Muscle layer of duodenum (tissue), 2 donors: Measurements from ENCODE around the gene KLF7.

Experiments
- H3K27ac ChIP-seq: one replicate; pipeline ENCODE4 v1.7.0; 2013; ENCODE audit warnings: mild to moderate bottlenecking, low read length
- H3K27me3 ChIP-seq: one replicate; pipeline ENCODE4 v1.7.0; 2013; ENCODE audit warnings: low read depth, mild to moderate bottlenecking, control low read depth, low read length
- H3K36me3 ChIP-seq, 2 donors: one replicate each; pipeline ENCODE4 v1.7.0; 2013; ENCODE audit warnings: low read length in 2 of 2, control low read depth in 1 of 2, mild to moderate bottlenecking in 1 of 2; ENCODE audit not compliant: insufficient read depth in 2 of 2, control insufficient read depth in 1 of 2
- H3K4me1 ChIP-seq, 2 donors: one replicate each; pipeline ENCODE4 v1.7.0; 2013; ENCODE audit warnings: low read length in 2 of 2, mild to moderate bottlenecking in 2 of 2, control low read depth in 1 of 2, moderate library complexity in 1 of 2; ENCODE audit not compliant: insufficient read depth in 2 of 2, control insufficient read depth in 1 of 2
- H3K4me3 ChIP-seq, 2 donors: one replicate each; pipeline ENCODE4 v1.7.0; 2013; ENCODE audit warnings: low read length in 2 of 2, low read depth in 1 of 2, mild to moderate bottlenecking in 1 of 2
- H3K9me3 ChIP-seq, 2 donors: one replicate each; pipeline ENCODE4 v1.7.0; 2013; ENCODE audit warnings: low read length in 2 of 2, control low read depth in 1 of 2, mild to moderate bottlenecking in 1 of 2; ENCODE audit not compliant: control insufficient read depth in 1 of 2
- donor health status: healthy.

The KLF7 gene

DNA sequence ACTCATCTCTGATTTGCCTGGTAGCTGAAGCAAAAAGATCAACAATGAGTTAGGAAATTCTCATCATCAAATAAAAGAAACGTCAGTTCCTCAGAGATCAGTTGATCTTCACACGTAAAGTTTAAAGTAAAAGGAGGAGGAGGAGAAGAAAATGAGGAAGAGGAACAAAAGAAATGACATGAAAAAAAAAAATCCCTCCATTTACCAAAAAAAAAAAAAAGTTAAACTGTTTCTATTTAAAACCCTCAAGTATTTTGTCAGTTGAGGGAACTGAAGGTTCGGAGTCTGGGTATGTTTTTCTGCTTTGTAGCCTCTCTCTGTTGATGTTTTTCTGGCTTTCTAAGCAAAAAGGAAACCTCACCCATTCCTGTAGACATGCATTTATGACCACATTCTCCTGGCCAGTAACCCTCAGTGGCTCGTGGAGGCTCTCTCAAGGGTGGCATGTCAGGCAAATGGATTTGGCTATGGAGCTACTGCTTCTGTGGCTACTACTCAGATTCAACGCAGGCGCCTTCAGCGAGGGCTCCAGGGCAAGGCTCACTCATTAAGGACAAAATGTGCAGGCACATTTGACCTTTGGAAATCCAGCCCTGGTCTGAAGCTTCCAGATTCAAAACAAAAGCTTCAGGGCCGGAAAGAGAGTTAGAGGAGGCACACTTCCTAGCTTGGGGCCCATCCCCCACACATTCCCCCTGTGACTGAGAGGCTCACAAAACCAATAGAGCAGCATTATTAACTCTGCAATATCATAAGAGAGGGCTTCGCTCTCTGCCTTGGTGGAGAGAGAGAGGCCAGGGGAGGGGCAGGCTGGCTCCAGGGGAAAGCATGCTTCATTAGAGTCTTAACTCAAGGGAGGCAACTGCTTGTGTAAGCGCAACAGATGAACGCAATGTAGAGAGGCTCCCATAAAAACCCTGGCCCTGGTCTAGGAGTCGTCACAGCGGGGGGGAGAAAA, 22.3 kb downstream of the KLF7 start:
- peaks cover 0 to 53% of the 10 kb centered on the region in 2 donors for H3K4me1 ChIP-seq
- H3K4me3 ChIP-seq, result peak overlapping the region; percentile 30 to 34

DNA sequence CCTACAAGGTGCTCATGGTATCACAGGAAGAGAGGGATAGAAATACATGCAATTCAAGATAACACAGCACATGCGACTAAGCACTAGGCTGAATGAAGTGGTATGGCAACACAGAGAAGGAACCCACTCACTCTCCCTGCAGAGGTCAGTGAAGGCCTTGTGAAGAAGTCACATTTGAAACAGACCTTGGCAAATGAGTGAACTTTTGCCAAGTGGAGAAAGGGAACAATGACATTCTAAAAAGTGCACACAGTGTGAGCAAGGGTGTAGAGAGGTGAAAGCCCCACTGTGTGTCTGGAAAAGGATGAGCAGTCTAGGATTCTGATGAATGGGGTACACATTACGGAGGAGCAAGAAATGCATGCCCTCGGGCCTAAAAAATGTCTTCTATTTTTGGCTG, 23.3 kb downstream of the KLF7 start:
- Histone ChIP-seq H3K27me3 (no peaks in the 10 kb centered on the region), H3K9me3 (no peaks in the 10 kb centered on the region), H3K36me3 (peaks cover 0 to 10% of the 10 kb centered on the region in 2 donors), H3K4me1 (peaks cover 5 to 50% of the 10 kb centered on the region in 2 donors), H3K27ac (peak overlapping the region; percentile 91), H3K4me3 (peak overlapping the region in 1 of 2 donors; percentile 19)

More for the DNA sequence above, 22.3 kb downstream of the KLF7 start:
- H3K27ac ChIP-seq, result peak overlapping the region; percentile 91
- H3K9me3 ChIP-seq, result no peaks in the 10 kb centered on the region
- peaks cover 0 to 10% of the 10 kb centered on the region in 2 donors for H3K36me3 ChIP-seq
- no peaks in the 10 kb centered on the region for H3K27me3 ChIP-seq

GRCh38 chr2:207141386-207141785, 24.4 kb downstream of the KLF7 start:
- Histone ChIP-seq H3K27me3 (no peaks in the 10 kb centered on the region), H3K36me3 (peaks cover 0 to 9% of the 10 kb centered on the region in 2 donors), H3K4me1 (peaks cover 7 to 59% of the 10 kb centered on the region in 2 donors), H3K27ac (peak overlapping the region; percentile 91), H3K9me3 (no peaks in the 10 kb centered on the region), H3K4me3 (no peak overlapping the region)

DNA sequence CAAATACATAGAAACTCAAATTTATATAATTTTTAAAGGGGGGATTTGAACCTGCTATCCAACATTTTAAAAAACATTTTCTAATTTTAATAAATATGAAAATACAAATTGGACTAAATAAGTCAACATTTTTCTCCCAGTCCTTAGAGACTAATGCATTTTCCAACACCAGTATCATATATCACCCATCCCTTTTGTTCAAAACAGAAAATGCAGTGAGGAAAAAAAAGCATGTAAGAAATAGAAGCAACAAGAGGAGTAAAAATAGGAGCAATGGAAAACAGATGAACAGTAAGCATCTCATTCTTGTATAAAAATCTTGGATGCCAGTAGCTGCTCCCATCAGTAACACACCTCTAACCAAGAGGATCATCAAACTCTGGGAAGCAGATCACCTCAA, 25.5 kb downstream of the KLF7 start:
- Histone ChIP-seq H3K4me3 (no peak overlapping the region), H3K36me3 (no peaks in the 10 kb centered on the region), H3K4me1 (peaks cover 7 to 70% of the 10 kb centered on the region in 2 donors), H3K9me3 (no peaks in the 10 kb centered on the region), H3K27ac (no peak overlapping the region), H3K27me3 (no peaks in the 10 kb centered on the region)

DNA sequence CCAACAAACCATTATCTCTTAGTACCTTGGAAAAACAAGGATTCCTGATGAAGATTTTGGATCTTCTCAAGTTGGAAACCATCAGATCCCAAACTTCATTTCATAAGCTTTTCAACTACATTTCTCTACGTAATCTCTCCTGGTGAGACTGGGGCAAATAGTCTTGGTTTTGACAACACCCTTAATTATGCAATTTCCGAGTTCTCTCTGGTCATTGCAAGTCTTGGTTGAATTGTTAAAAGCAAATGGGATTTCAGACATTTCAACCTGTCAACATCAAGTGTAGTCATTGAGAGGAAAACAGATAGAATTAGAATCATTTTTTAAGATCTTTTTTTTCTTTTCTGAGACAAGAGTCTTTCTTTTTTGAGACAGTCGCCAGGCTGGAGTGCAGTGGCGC, 26.2 kb downstream of the KLF7 start:
- H3K36me3 ChIP-seq, result no peaks in the 10 kb centered on the region
- no peaks in the 10 kb centered on the region for H3K27me3 ChIP-seq
- H3K4me3 ChIP-seq, result no peak overlapping the region
- H3K9me3 ChIP-seq, result no peaks in the 10 kb centered on the region
- peaks cover 13 to 73% of the 10 kb centered on the region in 2 donors for H3K4me1 ChIP-seq
- no peak overlapping the region for H3K27ac ChIP-seq

DNA sequence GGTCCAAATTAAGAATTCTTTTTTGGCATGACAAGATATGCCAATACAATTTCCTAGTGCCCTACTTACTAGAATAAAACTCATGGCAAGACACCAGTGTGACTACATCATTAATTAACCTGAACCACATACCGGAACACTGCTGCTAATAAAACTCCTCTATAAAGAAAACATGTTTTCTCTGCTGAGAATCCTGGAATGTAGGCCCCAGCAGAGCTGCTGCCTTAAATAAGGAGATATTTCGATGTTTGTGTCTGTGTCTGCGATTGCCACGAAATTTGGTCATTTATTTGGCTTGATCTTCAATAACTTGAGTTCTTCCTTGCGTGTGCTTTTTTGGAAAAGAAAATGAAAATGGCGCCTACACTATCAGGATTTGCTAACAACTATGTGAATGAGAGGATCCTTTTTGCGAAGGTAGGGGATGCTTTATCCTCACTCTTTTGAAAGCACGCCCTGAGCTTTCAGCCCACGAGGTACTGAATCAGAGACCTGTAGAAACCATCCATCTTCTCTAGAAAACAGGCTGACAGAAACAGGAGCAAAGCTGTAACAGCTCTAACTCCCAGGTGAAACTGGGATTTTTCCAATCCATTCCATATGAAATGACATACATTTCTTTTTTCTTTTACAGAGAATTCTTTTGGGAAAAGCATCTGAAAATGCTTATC, 27.0 kb downstream of the KLF7 start:
- Histone ChIP-seq H3K4me1 (peaks cover 18 to 69% of the 10 kb centered on the region in 2 donors), H3K27ac (peak overlapping the region; percentile 11), H3K4me3 (no peak overlapping the region), H3K36me3 (no peaks in the 10 kb centered on the region), H3K9me3 (no peaks in the 10 kb centered on the region), H3K27me3 (no peaks in the 10 kb centered on the region)

DNA sequence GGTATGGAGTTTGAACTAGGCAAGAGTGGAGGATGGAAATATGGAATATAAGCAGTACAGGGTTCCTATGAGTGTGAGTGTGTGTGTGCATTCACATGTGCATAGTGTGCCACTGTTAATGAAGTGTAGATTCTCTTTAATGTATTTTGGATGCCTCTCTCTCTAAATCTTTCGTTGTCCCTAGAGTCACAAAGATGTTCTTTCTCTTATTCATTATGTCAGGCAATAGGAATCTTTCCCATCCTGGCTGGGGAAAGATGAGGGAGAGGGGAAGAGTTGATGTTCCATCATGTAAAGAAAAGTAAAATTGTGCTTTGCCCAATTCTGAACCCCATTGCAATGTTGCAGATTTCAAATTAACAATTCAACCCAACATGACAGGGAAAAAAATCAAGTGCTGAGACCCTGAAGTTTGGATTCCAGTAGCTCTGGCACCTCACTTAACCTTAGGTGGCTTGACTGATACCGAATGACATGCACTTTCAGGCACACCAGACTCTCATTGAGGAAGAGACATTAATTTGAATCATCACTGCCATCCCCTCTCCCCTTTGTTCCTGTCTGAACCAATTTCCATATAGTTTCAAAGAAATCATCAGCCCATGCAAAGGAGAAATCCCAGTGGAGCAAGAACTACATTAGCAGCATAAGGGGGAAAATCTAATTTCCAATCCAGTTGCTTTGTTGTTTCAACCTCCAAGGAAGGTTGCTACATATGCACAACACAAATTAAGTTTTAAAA, 28.0 kb downstream of the KLF7 start:
- Histone ChIP-seq H3K27me3 (no peaks in the 10 kb centered on the region), H3K4me1 (peaks cover 22 to 73% of the 10 kb centered on the region in 2 donors), H3K4me3 (no peak overlapping the region), H3K27ac (peak overlapping the region; percentile 1), H3K9me3 (no peaks in the 10 kb centered on the region), H3K36me3 (no peaks in the 10 kb centered on the region)

- H3K4me1 ChIP-seq, result peaks cover 25 to 73% of the 10 kb centered on the region in 2 donors
- no peak overlapping the region for H3K4me3 ChIP-seq
- H3K27me3 ChIP-seq, result no peaks in the 10 kb centered on the region
- H3K9me3 ChIP-seq, result no peaks in the 10 kb centered on the region
- no peaks in the 10 kb centered on the region for H3K36me3 ChIP-seq
- peak overlapping the region; percentile 1 for H3K27ac ChIP-seq
Observed at GRCh38 chr2:207136874-207137273, 28.9 kb downstream of the KLF7 start.

DNA sequence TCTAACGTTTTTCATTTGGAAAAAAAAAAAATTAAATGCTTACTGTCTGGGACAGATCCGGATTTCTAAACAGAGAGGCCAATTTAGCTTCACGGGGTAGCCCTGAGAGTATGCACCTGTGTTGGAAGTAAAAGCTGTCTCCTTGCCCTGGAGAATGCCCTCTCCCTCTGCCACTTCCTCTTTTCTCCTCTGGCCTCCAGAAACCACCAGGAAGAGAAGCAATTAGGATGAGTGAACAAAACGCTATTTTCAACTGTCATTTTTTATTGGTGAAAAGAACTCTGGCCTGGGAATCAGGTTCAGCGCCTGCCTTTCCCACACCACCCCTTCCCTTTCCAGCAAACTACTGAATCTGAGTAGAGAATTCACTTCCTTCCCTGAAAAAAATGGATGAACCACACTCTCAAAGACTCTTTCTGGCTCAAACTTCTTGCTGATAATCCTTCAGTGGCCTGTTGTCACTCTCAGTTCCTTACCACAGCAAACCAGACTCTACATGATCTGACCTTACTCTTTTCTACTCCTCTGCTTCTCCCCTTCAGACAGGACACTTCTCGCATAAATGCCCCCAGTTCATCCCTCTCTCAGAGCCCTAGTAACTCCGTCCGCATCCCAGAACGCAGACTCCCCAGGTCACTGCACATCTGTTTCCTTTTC, 29.8 kb downstream of the KLF7 start:
- no peak overlapping the region for H3K4me3 ChIP-seq
- H3K36me3 ChIP-seq, result no peaks in the 10 kb centered on the region
- peak overlapping the region; percentile 64 for H3K27ac ChIP-seq
- H3K9me3 ChIP-seq, result no peaks in the 10 kb centered on the region
- H3K4me1 ChIP-seq, result peaks cover 25 to 67% of the 10 kb centered on the region in 2 donors
- H3K27me3 ChIP-seq, result no peaks in the 10 kb centered on the region

- peak overlapping the region; percentile 64 for H3K27ac ChIP-seq
- H3K4me1 ChIP-seq, result peaks cover 25 to 64% of the 10 kb centered on the region in 2 donors
- no peaks in the 10 kb centered on the region for H3K27me3 ChIP-seq
- H3K36me3 ChIP-seq, result no peaks in the 10 kb centered on the region
- H3K4me3 ChIP-seq, result no peak overlapping the region
- no peaks in the 10 kb centered on the region for H3K9me3 ChIP-seq
Observed at GRCh38 chr2:207135340-207135739, 30.4 kb downstream of the KLF7 start.
